Stimulated activated CD4-positive, alpha-beta T cell treated with anti-CD3 and anti-CD28 coated beads, Interleukin-4, amount 100 ng/mL, for 48 hours (primary cell): ENCODE data around the gene FOXG1.

Experiments used
- DNase-seq, 2 donors: peaks; one replicate each; pipeline ENCODE4 v3.0.0-alpha.2; 2020; ENCODE audit warnings: low read depth in 2 of 2

FOXG1 gene

GRCh38 chr14:28766469-28766955 lies at the start of gene FOXG1:
Gene FOXG1, plus strand, starts transcription at chr14:28766787. Its CDS starts 493 bp downstream, at chr14:28767280.
- no peak for DNase-seq

GRCh38 chr14:28719130-28719529 lies 47.5 kb upstream of the FOXG1 start:
- DNase-seq = no peak

GRCh38 chr14:28731358-28731757 lies 35.2 kb upstream of the FOXG1 start:
- DNase-seq = no peak

- no peak for DNase-seq
Observed at GRCh38 chr14:28742171-28742846, 24.3 kb upstream of the FOXG1 start.

GRCh38 chr14:28744126-28744525 lies 22.5 kb upstream of the FOXG1 start:
- DNase-seq = no peak

GRCh38 chr14:28745176-28745575 lies 21.4 kb upstream of the FOXG1 start:
- DNase-seq = no peak

- DNase-seq = no peak
Observed at GRCh38 chr14:28746247-28746646, 20.3 kb upstream of the FOXG1 start.

GRCh38 chr14:28751467-28752058 lies 15.0 kb upstream of the FOXG1 start:
- no peak for DNase-seq

GRCh38 chr14:28754209-28754985 lies 12.2 kb upstream of the FOXG1 start:
- no peak for DNase-seq

- no peak for DNase-seq
Observed at GRCh38 chr14:28755198-28755815, 11.3 kb upstream of the FOXG1 start.

- no peak for DNase-seq
Observed at GRCh38 chr14:28755884-28756268, 10.7 kb upstream of the FOXG1 start.

GRCh38 chr14:28756269-28756883 lies 10.2 kb upstream of the FOXG1 start:
- no peak for DNase-seq

- DNase-seq = no peak
Observed at GRCh38 chr14:28756884-28757570, 9.6 kb upstream of the FOXG1 start.

GRCh38 chr14:28757786-28758185 lies 8.8 kb upstream of the FOXG1 start:
- no peak for DNase-seq

GRCh38 chr14:28758253-28758884 lies 8.2 kb upstream of the FOXG1 start:
- DNase-seq = no peak

GRCh38 chr14:28758885-28759652 lies 7.5 kb upstream of the FOXG1 start:
- no peak for DNase-seq

- no peak for DNase-seq
Observed at GRCh38 chr14:28759653-28760313, 6.8 kb upstream of the FOXG1 start.

GRCh38 chr14:28760431-28760996 lies 6.1 kb upstream of the FOXG1 start:
- no peak for DNase-seq
